Nephron (organoid): Measurements from ENCODE around the gene MEIOSIN.

ENCODE experiments used
- H3K27ac Mint-ChIP-seq, 3 experiments: 2 replicates each; pipeline ENCODE4 v1.8.0; 2020; ENCODE audit warnings: mixed read lengths in 3 of 3, mild to moderate bottlenecking in 2 of 3, moderate library complexity in 1 of 3
- H3K27me3 Mint-ChIP-seq: 2 replicates; pipeline ENCODE4 v1.8.0; 2021; ENCODE audit warnings: low read depth, mild to moderate bottlenecking, moderate library complexity, mixed read lengths
- H3K36me3 Mint-ChIP-seq: 2 replicates; pipeline ENCODE4 v1.8.0; 2020; ENCODE audit warnings: low read depth, mixed read lengths
- H3K4me1 Mint-ChIP-seq: 2 replicates; pipeline ENCODE4 v1.8.0; 2020; ENCODE audit warnings: mixed read lengths
- H3K4me3 Mint-ChIP-seq, 3 experiments: 2 replicates each; pipeline ENCODE4 v1.8.0; 2020; ENCODE audit warnings: mild to moderate bottlenecking in 3 of 3, mixed read lengths in 3 of 3, moderate library complexity in 2 of 3
- H3K9me3 Mint-ChIP-seq: 2 replicates; pipeline ENCODE4 v1.8.0; 2020; ENCODE audit warnings: mixed read lengths
- TF ChIP-seq, protein P1 (sequence below), 3 experiments: fragments of 200-600 bp; sonication (generic); IDR thresholded peaks; one replicate each; pipeline ENCODE4 v1.5.0; 2021; ENCODE audit warnings: antibody characterized with exemption in 3 of 3; ENCODE audit not compliant: unreplicated experiment in 3 of 3

MEIOSIN gene

DNA sequence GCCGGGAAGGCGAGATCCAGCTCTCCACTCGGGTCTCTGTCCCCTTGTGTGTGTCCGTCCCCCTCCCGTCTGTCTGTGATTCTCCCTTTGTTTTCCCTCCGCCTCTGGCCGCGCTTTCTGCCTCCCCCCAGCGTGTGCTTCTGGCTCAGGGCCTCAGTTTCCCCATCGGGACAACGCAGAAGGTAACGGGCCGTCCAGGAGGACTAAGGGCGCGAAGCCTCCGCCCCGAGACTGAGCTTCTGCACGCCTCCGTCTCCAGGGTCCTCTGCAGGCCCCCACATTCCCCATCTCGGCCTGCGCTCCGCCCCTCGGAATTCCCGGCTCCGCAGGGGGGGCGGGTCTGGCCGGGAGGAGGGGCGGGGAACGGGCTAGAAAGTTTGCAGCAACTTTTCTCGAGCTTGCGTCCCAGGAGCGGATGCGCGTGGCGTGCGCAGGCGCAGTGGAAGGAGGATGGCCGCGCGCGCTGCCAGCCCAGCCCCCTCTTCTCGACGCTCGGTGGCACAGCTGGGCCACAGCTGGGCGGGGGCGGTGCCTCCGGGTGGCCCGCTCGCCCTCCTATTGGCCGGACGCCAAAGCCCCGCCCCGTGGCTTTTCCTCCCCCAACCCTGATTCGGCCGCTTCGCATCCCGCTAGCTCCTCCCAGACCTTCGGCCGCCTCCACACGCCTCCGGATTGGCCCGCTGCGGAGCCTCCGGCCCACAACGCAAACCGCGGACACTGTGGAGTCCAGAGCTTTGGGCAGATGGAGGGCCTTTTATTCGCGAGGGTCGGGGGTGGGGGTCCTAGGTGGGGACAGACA is 35.9 kb downstream of the MEIOSIN start, which contains the start of gene SIX5:
Gene SIX5 (minus strand): TSS at position 269 of the 799 bp plus-strand sequence. CDS start 408 bp downstream, outside the sequence.
- Mint-ChIP-seq H3K36me3 (peaks cover 11% of the 10 kb centered on the region), H3K4me3 (peak within 1 kb of the TSS; percentile 98 to 100 (median 98)), H3K4me1 (peaks cover 23% of the 10 kb centered on the region), H3K27me3 (no peaks in the 10 kb centered on the region), H3K9me3 (no peaks in the 10 kb centered on the region), H3K27ac (peak within 1 kb of the TSS; percentile 97 to 99 (median 99))
- TF ChIP-seq, protein P1, sequence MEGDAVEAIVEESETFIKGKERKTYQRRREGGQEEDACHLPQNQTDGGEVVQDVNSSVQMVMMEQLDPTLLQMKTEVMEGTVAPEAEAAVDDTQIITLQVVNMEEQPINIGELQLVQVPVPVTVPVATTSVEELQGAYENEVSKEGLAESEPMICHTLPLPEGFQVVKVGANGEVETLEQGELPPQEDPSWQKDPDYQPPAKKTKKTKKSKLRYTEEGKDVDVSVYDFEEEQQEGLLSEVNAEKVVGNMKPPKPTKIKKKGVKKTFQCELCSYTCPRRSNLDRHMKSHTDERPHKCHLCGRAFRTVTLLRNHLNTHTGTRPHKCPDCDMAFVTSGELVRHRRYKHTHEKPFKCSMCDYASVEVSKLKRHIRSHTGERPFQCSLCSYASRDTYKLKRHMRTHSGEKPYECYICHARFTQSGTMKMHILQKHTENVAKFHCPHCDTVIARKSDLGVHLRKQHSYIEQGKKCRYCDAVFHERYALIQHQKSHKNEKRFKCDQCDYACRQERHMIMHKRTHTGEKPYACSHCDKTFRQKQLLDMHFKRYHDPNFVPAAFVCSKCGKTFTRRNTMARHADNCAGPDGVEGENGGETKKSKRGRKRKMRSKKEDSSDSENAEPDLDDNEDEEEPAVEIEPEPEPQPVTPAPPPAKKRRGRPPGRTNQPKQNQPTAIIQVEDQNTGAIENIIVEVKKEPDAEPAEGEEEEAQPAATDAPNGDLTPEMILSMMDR (IDR thresholded peaks at IDR 0.05; ENCODE audit: unreplicated experiment in 3 of 3), result no peak

DNA sequence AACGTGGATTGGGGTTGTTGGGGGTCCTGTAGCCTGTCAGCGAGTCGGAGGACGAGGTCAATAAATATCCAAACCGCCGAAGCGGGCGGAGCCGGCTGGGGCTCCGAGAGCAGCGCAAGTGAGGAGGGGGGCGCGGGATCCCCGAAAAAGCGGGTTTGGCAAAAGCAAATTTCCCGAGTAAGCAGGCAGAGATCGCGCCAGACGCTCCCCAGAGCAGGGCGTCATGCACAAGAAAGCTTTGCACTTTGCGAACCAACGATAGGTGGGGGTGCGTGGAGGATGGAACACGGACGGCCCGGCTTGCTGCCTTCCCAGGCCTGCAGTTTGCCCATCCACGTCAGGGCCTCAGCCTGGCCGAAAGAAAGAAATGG is 36.6 kb downstream of the MEIOSIN start:
- H3K9me3 Mint-ChIP-seq, result no peaks in the 10 kb centered on the region
- H3K4me3 Mint-ChIP-seq, result peak overlapping the region; percentile 95 to 100 (median 98)
- H3K36me3 Mint-ChIP-seq, result peaks cover 15% of the 10 kb centered on the region
- H3K4me1 Mint-ChIP-seq, result peaks cover 18% of the 10 kb centered on the region
- TF ChIP-seq, protein P1 (IDR thresholded peaks at IDR 0.05; ENCODE audit: unreplicated experiment in 3 of 3), result no peak
- peak overlapping the region; percentile 97 to 99 (median 99) for H3K27ac Mint-ChIP-seq
- no peaks in the 10 kb centered on the region for H3K27me3 Mint-ChIP-seq

DNA sequence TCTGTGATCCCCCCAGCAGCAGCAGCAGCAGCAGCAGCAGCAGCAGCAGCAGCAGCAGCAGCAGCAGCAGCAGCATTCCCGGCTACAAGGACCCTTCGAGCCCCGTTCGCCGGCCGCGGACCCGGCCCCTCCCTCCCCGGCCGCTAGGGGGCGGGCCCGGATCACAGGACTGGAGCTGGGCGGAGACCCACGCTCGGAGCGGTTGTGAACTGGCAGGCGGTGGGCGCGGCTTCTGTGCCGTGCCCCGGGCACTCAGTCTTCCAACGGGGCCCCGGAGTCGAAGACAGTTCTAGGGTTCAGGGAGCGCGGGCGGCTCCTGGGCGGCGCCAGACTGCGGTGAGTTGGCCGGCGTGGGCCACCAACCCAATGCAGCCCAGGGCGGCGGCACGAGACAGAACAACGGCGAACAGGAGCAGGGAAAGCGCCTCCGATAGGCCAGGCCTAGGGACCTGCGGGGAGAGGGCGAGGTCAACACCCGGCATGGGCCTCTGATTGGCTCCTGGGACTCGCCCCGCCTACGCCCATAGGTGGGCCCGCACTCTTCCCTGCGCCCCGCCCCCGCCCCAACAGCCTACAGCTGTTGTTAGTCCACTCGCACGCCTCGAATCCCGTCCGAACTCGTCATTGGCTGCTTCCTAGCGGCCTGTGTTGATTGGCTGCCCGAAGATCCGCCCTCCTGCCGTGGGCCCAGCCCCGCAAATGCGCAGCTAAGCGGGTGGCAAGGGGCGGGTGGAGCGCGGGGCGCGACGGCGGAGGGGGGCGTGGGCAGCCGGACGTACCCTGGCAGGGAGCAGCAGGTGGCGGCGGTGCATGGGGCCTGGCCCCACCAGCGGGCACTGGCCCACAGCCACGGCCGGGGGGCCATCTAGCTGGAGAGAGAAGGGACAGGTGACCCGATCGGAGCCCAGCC is 37.2 kb downstream of the MEIOSIN start:
- TF ChIP-seq, protein P1 (IDR thresholded peaks at IDR 0.05; ENCODE audit: unreplicated experiment in 3 of 3), result peak; percentile 90 to 97 (median 97)
- H3K27me3 Mint-ChIP-seq, result no peaks in the 10 kb centered on the region
- peaks cover 17% of the 10 kb centered on the region for H3K36me3 Mint-ChIP-seq
- peak overlapping the region; percentile 97 to 99 (median 99) for H3K27ac Mint-ChIP-seq
- no peaks in the 10 kb centered on the region for H3K9me3 Mint-ChIP-seq
- H3K4me3 Mint-ChIP-seq, result peak overlapping the region; percentile 95 to 100 (median 98)
- H3K4me1 Mint-ChIP-seq, result peaks cover 13% of the 10 kb centered on the region

DNA sequence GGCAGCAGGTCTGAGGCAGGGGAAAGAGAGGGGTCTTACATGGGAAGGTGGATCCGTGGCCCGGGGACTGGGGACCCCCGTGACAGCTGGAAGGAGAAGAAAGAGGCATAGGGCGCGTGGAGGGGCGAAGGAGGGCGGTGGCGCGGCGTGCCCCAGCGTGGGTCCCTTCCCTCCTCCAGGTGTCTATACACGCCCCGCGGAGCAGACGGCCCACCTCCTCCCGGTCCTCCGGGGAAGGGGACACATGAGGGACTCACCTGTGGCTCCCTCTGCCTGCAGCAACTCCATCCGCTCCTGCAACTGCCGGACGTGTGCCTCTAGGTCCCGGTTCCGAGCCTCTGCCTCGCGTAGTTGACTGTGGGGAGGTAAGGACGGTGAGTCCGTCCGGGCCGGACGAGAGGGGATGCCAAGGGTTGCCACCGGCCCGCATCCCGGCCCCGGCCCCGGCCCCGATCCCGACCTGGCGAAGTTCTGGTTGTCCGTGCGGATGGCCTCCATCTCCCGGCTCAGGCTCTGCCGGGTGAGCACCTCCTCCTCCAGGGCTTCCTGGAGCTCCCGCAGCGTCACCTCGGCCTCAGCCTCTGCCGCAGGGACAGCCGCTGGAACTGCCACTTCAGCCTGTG is 38.2 kb downstream of the MEIOSIN start:
- H3K9me3 Mint-ChIP-seq, result no peaks in the 10 kb centered on the region
- no peaks in the 10 kb centered on the region for H3K27me3 Mint-ChIP-seq
- peak overlapping the region; percentile 33 to 100 (median 53) for H3K4me3 Mint-ChIP-seq
- H3K27ac Mint-ChIP-seq, result peak overlapping the region; percentile 49 to 99 (median 97)
- H3K4me1 Mint-ChIP-seq, result peaks cover 13% of the 10 kb centered on the region
- TF ChIP-seq, protein P1 (IDR thresholded peaks at IDR 0.05; ENCODE audit: unreplicated experiment in 3 of 3), result no peak
- H3K36me3 Mint-ChIP-seq, result peaks cover 18% of the 10 kb centered on the region

DNA sequence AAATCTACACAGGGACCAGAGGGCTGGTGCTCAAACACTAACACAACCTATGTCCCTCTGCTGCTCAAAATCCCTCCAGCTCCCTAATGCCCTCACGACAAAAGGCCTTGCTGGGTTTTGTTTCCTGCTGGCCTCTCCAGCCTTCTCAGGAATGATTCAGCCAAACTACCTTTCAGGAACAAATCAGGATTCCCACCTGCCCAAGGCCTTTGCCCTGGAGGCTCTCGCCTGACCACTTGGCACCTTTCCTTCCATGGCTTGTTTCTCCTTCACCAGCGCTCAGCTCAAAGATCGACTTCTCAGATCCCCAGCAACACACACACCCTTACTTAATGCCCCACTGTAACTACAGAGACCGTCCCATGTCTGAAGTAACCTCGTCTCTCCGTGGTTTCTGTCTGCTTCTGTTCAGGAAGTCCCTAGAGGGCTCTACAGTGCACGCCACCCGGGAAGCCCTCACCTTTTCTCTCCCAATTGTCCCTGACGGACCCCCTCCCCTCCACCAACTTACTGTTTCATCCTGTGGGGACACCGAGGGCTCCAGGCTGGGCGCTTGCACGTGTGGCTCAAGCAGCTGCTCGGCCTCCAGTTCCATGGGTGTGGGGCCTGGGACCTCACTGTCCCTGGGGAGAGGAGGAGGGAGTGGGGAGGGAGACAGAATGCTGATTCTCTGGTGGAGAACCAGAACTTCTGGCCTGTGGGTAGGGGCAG is 39.0 kb downstream of the MEIOSIN start:
- Mint-ChIP-seq H3K4me3 (peak overlapping the region; percentile 8 to 56 (median 18)), H3K27me3 (no peaks in the 10 kb centered on the region), H3K27ac (peak overlapping the region; percentile 6 to 52 (median 24)), H3K36me3 (peaks cover 26% of the 10 kb centered on the region), H3K9me3 (no peaks in the 10 kb centered on the region), H3K4me1 (peaks cover 13% of the 10 kb centered on the region)
- TF ChIP-seq, protein P1 (IDR thresholded peaks at IDR 0.05; ENCODE audit: unreplicated experiment in 3 of 3), result no peak
